K562 (cell line): ENCODE measurements around the gene DMAC2. TPM values are rescaled to one million over a fixed set of nuclear protein-coding genes. Genes with fewer than 3 reads are reported as not detected.
A peak's percentile ranks its signal among the peaks of the same experiment; 100 is the strongest.
"Not testable (repeated sequence)": the region's sequence is repeated elsewhere in the genome, so short reads cannot be mapped to it uniquely, and the experiment has no call there.

Experiments used
- ATAC-seq: fragments of 200-7000 bp; cut with Tn5 transposase; 3 replicates; pipeline ENCODE4 v1.9.1; 2020; ENCODE audit warnings: moderate library complexity
- BruUV-seq: library from RNA; stranded (reverse); fragments of 400-500 nt; replicated peaks from 2 replicates; lab custom pipeline; 2021; lab: Mats Ljungman, UMichigan
- CTCF ChIA-PET: fragments of 300-600 bp; formaldehyde crosslinking; extraction: SDS; loops from one replicate; lab custom pipeline; 2021; ENCODE audit warnings: low intra/inter-chr PET ratio; lab: Yijun Ruan, JAX
- POLR2A ChIA-PET: fragments of 300-600, 350-650 bp; sonication (Branson Sonifier 250); formaldehyde crosslinking; extraction: SDS; loops from one replicate; lab custom pipeline; 2021; ENCODE audit warnings: antibody characterized with exemption, inconsistent platforms; lab: Yijun Ruan, JAX
- DNase-seq, 4 experiments: peaks; one replicate each; pipeline versions ENCODE4 v3.0.0 to v3.0.0-alpha.2; 2011 to 2018; ENCODE audit warnings: low spot score in 3 of 4, mixed read lengths in 3 of 4; ENCODE audit errors: extremely low read depth in 1 of 4
- FAIRE-seq: peaks from 2 replicates; lab custom pipeline; 2011; peaks lifted over from hg19 to GRCh38; lab: Jason Lieb, UNC
- H2AFZ ChIP-seq: 2 replicates; pipeline ENCODE4 v1.6.0; 2011; ENCODE audit warnings: low read depth, low read length, control low read depth, inconsistent platforms
- H3K27ac ChIP-seq: fragments of 200-600 bp; 3 replicates; pipeline ENCODE4 v1.8.0; 2011; ENCODE audit warnings: low read depth, mild to moderate bottlenecking, control low read depth, inconsistent platforms, low read length, moderate library complexity, mixed read lengths; ENCODE audit errors: extremely low read depth
- H3K27me3 ChIP-seq, 2 experiments: fragments of 300-600 bp in 1 of 2; 2 replicates in 1 of 2; 3 replicates in 1 of 2; pipeline versions ENCODE4 v1.6.0 to v1.8.0; 2011; ENCODE audit warnings: inconsistent platforms in 2 of 2, low read length in 2 of 2, mild to moderate bottlenecking in 1 of 2, mixed read lengths in 1 of 2, moderate library complexity in 1 of 2; ENCODE audit not compliant: control insufficient read depth in 2 of 2, insufficient read depth in 2 of 2
- H3K36me3 ChIP-seq: fragments of 300-600 bp; 3 replicates; pipeline ENCODE4 v1.8.0; 2011; ENCODE audit warnings: mild to moderate bottlenecking, low read length, inconsistent platforms; ENCODE audit not compliant: control insufficient read depth, insufficient read depth
- H3K4me1 ChIP-seq, 2 experiments: fragments of 200-600 bp in 1 of 2; replicated peaks in 1 of 2; 2 replicates in 1 of 2; 3 replicates in 1 of 2; pipeline versions ENCODE4 v1.5.1 to v1.8.0; 2011; ENCODE audit warnings: inconsistent platforms in 2 of 2, low read length in 2 of 2, mild to moderate bottlenecking in 1 of 2, mixed read lengths in 1 of 2, moderate library complexity in 1 of 2; ENCODE audit not compliant: control insufficient read depth in 2 of 2, insufficient read depth in 2 of 2
- H3K4me2 ChIP-seq: 2 replicates; pipeline ENCODE4 v1.6.1; 2011; ENCODE audit warnings: low read length, control low read depth, inconsistent platforms, mixed read lengths; ENCODE audit not compliant: insufficient read depth
- H3K4me3 ChIP-seq: fragments of 200-600 bp; sonication (generic), shearing (Covaris generic); 2 replicates; pipeline ENCODE4 v1.5.1; 2016; ENCODE audit warnings: control low read depth, inconsistent platforms
- H3K79me2 ChIP-seq: fragments of 200-600 bp; 3 replicates; pipeline ENCODE4 v1.8.0; 2011; ENCODE audit warnings: low read length, inconsistent platforms; ENCODE audit not compliant: control insufficient read depth, insufficient read depth
- H3K9ac ChIP-seq, 2 experiments: 2 replicates each; pipeline versions ENCODE4 v1.6.0 to v1.6.1; 2011; ENCODE audit warnings: low read depth in 2 of 2, low read length in 2 of 2, control low read depth in 1 of 2, inconsistent platforms in 1 of 2, mild to moderate bottlenecking in 1 of 2, mixed read lengths in 1 of 2; ENCODE audit not compliant: insufficient read depth in 1 of 2
- H3K9me1 ChIP-seq: one replicate; pipeline ENCODE4 v1.6.0; 2011; ENCODE audit warnings: inconsistent platforms, mild to moderate bottlenecking, low read length, moderate library complexity; ENCODE audit not compliant: control insufficient read depth, insufficient read depth
- H3K9me3 ChIP-seq: replicated peaks from 2 replicates; pipeline ENCODE4 v1.5.1; 2011; ENCODE audit warnings: low read depth, low read length, inconsistent platforms; ENCODE audit not compliant: control insufficient read depth, insufficient read depth
- H4K20me1 ChIP-seq: replicated peaks from 2 replicates; pipeline ENCODE4 v1.6.1; 2011; ENCODE audit warnings: low read length, inconsistent platforms, mixed read lengths; ENCODE audit not compliant: control insufficient read depth, insufficient read depth
- ATF6 ChIP-seq: sonication (generic); formaldehyde crosslinking; IDR thresholded peaks from 2 replicates; pipeline ENCODE4 v1.4.0; 2020; ENCODE audit warnings: mild to moderate bottlenecking, missing genetic modification reagents
- WHSC1 ChIP-seq: IDR thresholded peaks from one replicate; pipeline ENCODE4 v1.6.1; 2012; ENCODE audit warnings: low read length, control low read depth, inconsistent platforms
- ZNF696 ChIP-seq: fragments of 250-450 bp; sonication (Bioruptor Pico); conservative IDR thresholded peaks from 2 replicates; pipeline ENCODE4 v1.4.0; 2020; ENCODE audit warnings: mild to moderate bottlenecking, moderate library complexity
- WGBS: fragments of 100-300 bp; shearing (Covaris generic); methylation state at CpG from one replicate; pipeline ENCODE4 v1.1.6; 2016; ENCODE audit warnings: low coverage, mixed read lengths; ENCODE audit not compliant: insufficient coverage; ENCODE audit errors: missing lambda C conversion rate; 5-methylcytosine and 5-hydroxymethylcytosine counted together
- in situ Hi-C: fragments of 300-500 bp; cut with MboI; formaldehyde crosslinking; loops from 4 replicates; pipeline ENCODE4 v1.15.0; 2018; ENCODE audit warnings: inconsistent platforms, mixed read lengths
- intact Hi-C: fragments of 100-400 bp; cut with micrococcal nuclease; formaldehyde crosslinking; loops from 2 replicates; pipeline ENCODE4 v1.14.2; 2022
- polyA plus RNA-seq, 8 experiments: library from polyadenylated mRNA; depleted of rRNA in 4 of 8; stranded (reverse) in 5 of 8; unstranded in 3 of 8; fragments of >200 nt; fragmentation: Nextera tagmentation in 2 of 8; fragmentation: Illumina TruSeq in 1 of 8; extraction: Ambion mirVana in 2 of 8; extraction: Trizol in 1 of 8; gene quantifications; 2 replicates each; pipeline versions ENCODE4 v1.2.1 to v1.2.3, GENCODE V29; 2011 to 2014; ENCODE audit warnings: inconsistent platforms in 1 of 8, missing spikeins in 1 of 8
- total RNA-seq, 7 experiments: library from RNA; depleted of rRNA in 6 of 7; stranded (reverse); fragments of >200 nt in 6 of 7; fragmentation: Illumina TruSeq in 2 of 7; extraction: Trizol in 2 of 7; gene quantifications; 2 replicates each; pipeline versions ENCODE4 v1.2.1 to v1.2.3, GENCODE V29; 2011 to 2021; ENCODE audit warnings: low replicate concordance in 1 of 7
- TF ChIP-seq, protein P1 (sequence below): sonication (generic); formaldehyde crosslinking; IDR thresholded peaks from 2 replicates; pipeline ENCODE4 v1.8.0; 2022; ENCODE audit warnings: mild to moderate bottlenecking, missing genetic modification reagents, borderline replicate concordance
- TF ChIP-seq, protein P2 (sequence below): fragments of 250-450 bp; sonication (Bioruptor Pico); IDR thresholded peaks from 2 replicates; pipeline ENCODE4 v1.8.0; 2022; ENCODE audit warnings: moderate library complexity, mild to moderate bottlenecking, inconsistent platforms

DMAC2 gene
- total and polyA plus RNA-seq, 9 of the 15 experiments (the other 6 are each of a cell fraction or from before 2014, with no cell fraction given): 12.9 to 61.2 (median 43.1) TPM

GRCh38 chr19:41439441-41440222, at the start of gene DMAC2 (continued):
- TF ChIP-seq, protein P1, sequence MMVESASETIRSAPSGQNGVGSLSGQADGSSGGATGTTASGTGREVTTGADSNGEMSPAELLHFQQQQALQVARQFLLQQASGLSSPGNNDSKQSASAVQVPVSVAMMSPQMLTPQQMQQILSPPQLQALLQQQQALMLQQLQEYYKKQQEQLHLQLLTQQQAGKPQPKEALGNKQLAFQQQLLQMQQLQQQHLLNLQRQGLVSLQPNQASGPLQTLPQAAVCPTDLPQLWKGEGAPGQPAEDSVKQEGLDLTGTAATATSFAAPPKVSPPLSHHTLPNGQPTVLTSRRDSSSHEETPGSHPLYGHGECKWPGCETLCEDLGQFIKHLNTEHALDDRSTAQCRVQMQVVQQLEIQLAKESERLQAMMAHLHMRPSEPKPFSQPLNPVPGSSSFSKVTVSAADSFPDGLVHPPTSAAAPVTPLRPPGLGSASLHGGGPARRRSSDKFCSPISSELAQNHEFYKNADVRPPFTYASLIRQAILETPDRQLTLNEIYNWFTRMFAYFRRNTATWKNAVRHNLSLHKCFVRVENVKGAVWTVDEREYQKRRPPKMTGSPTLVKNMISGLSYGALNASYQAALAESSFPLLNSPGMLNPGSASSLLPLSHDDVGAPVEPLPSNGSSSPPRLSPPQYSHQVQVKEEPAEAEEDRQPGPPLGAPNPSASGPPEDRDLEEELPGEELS (CRISPR knock-in tag): no peak
- TF ChIP-seq ZNF696 (CRISPR knock-in tag) (no peak), WHSC1 (no peak), ATF6 (CRISPR knock-in tag) (0 out of 2 replicates have a peak, but pooled peaks have one; percentile 21)
- TF ChIP-seq, protein P2, sequence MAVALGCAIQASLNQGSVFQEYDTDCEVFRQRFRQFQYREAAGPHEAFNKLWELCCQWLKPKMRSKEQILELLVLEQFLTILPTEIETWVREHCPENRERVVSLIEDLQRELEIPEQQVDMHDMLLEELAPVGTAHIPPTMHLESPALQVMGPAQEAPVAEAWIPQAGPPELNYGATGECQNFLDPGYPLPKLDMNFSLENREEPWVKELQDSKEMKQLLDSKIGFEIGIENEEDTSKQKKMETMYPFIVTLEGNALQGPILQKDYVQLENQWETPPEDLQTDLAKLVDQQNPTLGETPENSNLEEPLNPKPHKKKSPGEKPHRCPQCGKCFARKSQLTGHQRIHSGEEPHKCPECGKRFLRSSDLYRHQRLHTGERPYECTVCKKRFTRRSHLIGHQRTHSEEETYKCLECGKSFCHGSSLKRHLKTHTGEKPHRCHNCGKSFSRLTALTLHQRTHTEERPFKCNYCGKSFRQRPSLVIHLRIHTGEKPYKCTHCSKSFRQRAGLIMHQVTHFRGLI (CRISPR knock-in tag): no peak

DNA sequence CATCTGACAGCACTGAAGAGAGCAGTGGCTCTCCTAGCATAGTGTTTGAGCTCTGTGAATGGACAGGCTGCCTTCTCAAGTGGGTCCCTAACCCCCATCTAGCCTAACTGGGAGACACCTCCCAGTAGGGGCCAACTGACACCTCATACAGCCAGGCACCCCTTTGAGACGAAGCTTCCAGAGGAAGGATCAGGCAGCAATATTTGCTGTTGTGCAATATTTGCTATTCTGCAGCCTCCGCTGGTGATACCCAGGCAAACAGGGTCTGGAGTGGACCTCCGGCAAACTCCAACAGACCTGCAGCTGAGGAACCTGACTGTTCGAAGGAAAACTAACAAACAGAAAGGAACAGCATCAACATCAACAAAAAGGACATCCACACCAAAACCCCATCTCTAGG, 47.2 kb upstream of the DMAC2 start:
- 0% methylated on average over 4 of the region's 4 CpGs for WGBS
- H3K36me3 ChIP-seq, H2AFZ ChIP-seq, ATAC-seq, DNase-seq, in situ Hi-C loops, H3K79me2 ChIP-seq, H3K9me1 ChIP-seq, FAIRE-seq, H3K27ac ChIP-seq, H4K20me1 ChIP-seq, intact Hi-C loops, BruUV-seq, H3K4me2 ChIP-seq, H3K9ac ChIP-seq, H3K9me3 ChIP-seq, H3K4me1 ChIP-seq, CTCF ChIA-PET, H3K4me3 ChIP-seq, POLR2A ChIA-PET: not testable (repeated sequence)
- peaks cover 6 to 26% of the 10 kb centered on the region in 2 experiments; a peak in 3 of 5 replicates for H3K27me3 ChIP-seq
